Measurements from ENCODE around the gene GTPBP6.

GTPBP6 gene

DNA sequence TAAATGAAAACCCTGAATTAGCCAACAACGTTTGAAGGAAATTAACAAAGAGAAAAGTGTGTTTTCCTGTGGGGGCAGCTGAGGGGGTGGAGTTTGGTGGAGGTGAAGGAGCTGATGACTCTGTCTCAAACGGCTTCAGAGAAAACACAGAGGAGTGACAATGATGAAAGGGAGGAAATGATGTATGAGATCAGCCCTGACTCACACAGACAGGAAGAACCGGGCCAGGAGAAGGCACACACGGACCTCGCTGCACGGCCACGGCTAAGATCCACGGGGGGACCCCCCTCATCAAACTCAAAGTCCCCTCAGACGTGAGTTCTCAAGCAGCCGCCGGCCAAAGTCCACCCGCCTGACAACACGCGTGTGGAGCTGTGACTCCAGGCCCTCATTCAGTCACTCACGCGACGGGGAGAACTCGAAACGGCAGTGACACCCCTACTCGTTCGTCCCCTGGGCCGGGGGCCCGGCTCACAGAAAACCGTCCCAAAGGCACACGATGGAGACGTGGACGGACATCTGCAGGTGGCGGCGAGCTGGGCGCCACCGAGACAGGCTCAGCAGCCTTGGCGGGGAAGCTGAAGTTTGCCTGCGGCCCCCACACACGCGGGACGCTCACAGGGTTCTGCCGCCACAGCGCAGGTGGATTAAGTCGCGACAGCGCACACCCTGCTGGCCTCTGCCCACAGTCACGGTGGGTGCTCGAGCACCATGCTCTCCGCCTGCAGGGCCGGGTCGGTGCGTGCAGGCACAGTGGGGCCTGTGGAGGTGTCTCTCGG, 39.3 kb upstream of the GTPBP6 start:
- TF ChIP-seq, protein P1, sequence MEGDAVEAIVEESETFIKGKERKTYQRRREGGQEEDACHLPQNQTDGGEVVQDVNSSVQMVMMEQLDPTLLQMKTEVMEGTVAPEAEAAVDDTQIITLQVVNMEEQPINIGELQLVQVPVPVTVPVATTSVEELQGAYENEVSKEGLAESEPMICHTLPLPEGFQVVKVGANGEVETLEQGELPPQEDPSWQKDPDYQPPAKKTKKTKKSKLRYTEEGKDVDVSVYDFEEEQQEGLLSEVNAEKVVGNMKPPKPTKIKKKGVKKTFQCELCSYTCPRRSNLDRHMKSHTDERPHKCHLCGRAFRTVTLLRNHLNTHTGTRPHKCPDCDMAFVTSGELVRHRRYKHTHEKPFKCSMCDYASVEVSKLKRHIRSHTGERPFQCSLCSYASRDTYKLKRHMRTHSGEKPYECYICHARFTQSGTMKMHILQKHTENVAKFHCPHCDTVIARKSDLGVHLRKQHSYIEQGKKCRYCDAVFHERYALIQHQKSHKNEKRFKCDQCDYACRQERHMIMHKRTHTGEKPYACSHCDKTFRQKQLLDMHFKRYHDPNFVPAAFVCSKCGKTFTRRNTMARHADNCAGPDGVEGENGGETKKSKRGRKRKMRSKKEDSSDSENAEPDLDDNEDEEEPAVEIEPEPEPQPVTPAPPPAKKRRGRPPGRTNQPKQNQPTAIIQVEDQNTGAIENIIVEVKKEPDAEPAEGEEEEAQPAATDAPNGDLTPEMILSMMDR (IDR thresholded peaks at IDR 0.05; ENCODE audit: low read depth, low read length), result no peak
- Histone ChIP-seq H3K27ac (no peak overlapping the region), H3K4me3 (ENCODE audit: low read depth, low read length) (no peak overlapping the region), H3K27me3 (ENCODE audit: insufficient read depth, low read depth, severe bottlenecking) (no peaks in the 10 kb centered on the region), H3K9me3 (ENCODE audit: severe bottlenecking) (peaks cover 7% of the 10 kb centered on the region), H3K36me3 (peaks cover 20% of the 10 kb centered on the region)
- no peak for DNase-seq

DNA sequence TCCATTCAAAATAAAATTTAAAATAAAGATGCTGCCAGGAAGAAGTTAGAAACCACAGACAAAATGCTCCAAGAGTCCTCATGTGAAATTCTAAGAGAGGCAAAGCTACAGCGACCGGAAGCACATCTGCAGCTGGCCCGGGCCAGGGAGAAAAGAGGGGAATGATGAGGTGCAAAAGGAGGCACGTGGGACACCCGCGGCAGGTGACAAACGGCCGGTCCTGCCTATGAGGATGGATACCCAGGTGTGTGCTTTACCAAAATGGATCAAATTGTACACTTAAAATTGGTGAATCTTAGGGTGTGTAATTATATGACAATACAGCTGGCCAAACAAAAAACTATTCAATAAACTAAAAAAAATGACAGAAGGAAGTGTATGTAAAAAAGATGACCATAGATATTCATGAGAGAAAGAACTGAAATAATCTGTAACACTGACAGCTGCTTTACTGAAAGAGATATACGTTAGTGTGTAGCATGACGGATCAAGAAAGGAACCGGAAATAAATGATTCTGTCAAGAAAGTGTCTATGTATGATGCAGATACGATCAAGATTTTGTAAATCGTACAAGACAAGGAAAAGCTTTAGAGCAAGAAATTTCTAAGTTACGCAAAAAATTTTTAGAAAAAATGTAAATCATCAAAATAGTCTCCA, 38.6 kb upstream of the GTPBP6 start:
- H3K27ac ChIP-seq, result no peak overlapping the region
- H3K27me3 ChIP-seq (ENCODE audit: insufficient read depth, low read depth, severe bottlenecking), result no peaks in the 10 kb centered on the region
- TF ChIP-seq, protein P1 (IDR thresholded peaks at IDR 0.05; ENCODE audit: low read depth, low read length), result no peak
- no peak for DNase-seq
- H3K36me3 ChIP-seq, result peaks cover 22% of the 10 kb centered on the region
- peaks cover 7% of the 10 kb centered on the region for H3K9me3 ChIP-seq (ENCODE audit: severe bottlenecking)
- no peak overlapping the region for H3K4me3 ChIP-seq (ENCODE audit: low read depth, low read length)

DNA sequence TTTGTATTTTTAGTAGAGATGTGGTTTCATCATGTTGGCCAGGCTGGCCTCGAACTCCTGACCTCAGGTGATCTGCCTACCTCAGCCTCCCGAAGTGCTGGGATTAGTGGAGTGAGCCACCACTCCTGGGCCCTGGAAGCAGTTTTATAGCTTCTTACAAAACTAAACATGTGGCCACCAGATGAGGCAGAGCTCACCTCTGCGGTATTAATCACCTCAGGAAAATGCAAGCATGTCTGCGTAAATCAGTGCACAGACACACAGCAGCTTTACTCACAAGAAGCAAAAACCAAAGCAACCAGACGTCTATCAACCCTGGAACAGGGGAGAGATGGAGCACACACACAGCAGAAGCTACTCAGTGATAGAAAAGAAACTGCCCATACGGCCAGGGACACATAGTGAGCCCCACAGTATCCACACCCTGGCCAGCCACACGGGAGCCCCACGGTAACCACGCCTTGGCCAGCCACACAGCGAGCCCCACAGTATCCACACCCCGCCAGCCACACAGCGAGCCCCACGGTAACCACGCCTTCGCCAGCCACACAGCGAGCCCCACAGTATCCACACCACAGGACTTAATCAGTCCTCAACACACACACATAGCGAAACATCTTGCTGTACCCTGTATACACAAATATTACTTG, 37.9 kb upstream of the GTPBP6 start:
- H3K9me3 ChIP-seq (ENCODE audit: severe bottlenecking), result peaks cover 7% of the 10 kb centered on the region
- peaks cover 22% of the 10 kb centered on the region for H3K36me3 ChIP-seq
- no peak overlapping the region for H3K4me3 ChIP-seq (ENCODE audit: low read depth, low read length)
- no peaks in the 10 kb centered on the region for H3K27me3 ChIP-seq (ENCODE audit: insufficient read depth, low read depth, severe bottlenecking)
- H3K27ac ChIP-seq, result no peak overlapping the region
- TF ChIP-seq, protein P1 (IDR thresholded peaks at IDR 0.05; ENCODE audit: low read depth, low read length), result no peak
- DNase-seq, result no peak

DNA sequence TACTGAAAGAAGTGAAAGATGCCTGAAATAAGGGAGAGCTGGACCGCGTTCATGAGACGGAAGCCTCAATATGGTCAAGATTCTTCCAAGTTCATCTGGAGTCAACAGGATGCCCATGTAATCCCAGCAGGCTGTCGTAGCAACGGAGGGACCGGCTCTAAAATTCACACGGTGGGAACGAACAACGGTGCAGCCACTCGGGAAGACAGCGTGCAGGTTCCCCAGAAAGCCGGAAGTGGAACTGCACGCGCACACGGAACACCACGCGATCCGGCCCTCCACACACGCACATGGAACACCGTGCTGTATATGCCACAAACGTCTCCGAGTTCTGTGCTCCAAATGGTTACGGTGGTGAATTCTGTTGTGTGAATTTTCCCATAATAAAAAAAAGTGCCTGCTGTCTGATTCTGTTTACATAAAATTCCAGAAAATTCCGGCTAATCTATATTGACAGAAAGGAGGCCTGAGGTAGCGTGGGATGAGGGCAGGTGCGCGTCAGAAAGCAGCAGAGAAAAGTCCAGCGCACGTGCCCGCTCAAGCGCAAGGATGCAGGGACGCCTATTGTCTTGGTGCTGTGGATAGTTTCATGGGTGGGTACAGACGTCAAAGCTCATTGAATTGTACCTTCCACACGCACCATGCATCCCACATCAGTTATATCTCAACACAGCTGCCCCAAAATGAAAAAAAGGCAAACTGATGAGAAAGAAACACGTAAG, 36.9 kb upstream of the GTPBP6 start:
- TF ChIP-seq, protein P1 (IDR thresholded peaks at IDR 0.05; ENCODE audit: low read depth, low read length), result no peak

DNA sequence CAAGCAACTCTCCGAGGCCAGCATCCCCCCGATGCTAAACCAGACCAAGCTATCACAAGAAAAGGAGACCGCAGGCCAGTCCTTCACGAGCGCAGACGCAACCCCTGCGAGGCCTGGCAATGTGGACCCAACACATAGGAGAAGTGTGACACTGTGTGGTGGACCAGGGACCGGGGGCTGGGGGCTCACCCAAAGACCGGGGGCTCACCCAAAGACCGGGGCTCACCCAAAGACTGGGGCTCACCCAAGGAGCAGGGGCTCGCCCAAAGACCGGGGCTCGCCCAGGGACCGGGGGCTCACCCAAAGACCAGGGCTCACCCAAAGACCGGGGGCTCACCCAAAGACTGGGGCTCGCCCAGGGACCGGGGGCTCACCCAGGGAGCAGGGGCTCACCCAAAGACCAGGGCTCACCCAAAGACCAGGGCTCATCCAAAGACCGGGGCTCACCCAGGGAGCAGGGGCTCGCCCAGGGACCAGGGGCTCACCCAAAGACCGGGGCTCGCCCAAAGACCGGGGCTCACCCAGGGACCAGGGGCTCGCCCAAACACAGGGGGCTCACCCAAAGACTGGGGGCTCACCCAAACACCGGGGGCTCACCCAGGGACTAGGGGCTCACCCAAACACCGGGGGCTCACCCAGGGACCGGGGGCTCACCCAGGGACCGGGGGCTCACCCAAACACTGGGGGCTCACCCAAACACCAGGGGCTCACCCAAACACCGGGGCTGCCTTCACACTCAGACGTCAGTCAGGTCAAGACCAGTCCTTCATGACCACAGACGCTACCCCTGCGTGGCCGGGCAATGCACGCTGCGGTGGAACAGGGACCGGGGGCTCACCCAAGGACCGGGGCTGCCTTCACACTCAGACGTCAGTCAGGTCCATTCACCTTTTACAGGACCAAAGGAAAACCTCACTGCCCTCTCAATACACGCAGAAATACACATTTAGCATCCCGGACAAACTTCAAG, 35.3 kb upstream of the GTPBP6 start:
- Histone ChIP-seq H3K27me3 (ENCODE audit: insufficient read depth, low read depth, severe bottlenecking) (no peaks in the 10 kb centered on the region), H3K27ac (no peak overlapping the region), H3K4me3 (ENCODE audit: low read depth, low read length) (no peak overlapping the region), H3K36me3 (peaks cover 2% of the 10 kb centered on the region; the same call in 1 of the 2 replicates), H3K9me3 (ENCODE audit: severe bottlenecking) (no peaks in the 10 kb centered on the region)
- no peak for DNase-seq
- TF ChIP-seq, protein P1 (IDR thresholded peaks at IDR 0.05; ENCODE audit: low read depth, low read length), result no peak

More for the DNA sequence above, 36.9 kb upstream of the GTPBP6 start:
- Histone ChIP-seq H3K4me3 (ENCODE audit: low read depth, low read length) (no peak overlapping the region), H3K36me3 (peaks cover 12% of the 10 kb centered on the region), H3K27ac (no peak overlapping the region), H3K27me3 (ENCODE audit: insufficient read depth, low read depth, severe bottlenecking) (no peaks in the 10 kb centered on the region), H3K9me3 (ENCODE audit: severe bottlenecking) (peaks cover 5% of the 10 kb centered on the region)
- no peak for DNase-seq

Data from WERI-Rb-1 (cell line).